Gastroesophageal sphincter (tissue), 3 donors: Measurements from ENCODE around the gene STX10.

Experiments
- EP300 ChIP-seq: sonication (generic); formaldehyde crosslinking; IDR thresholded peaks from one replicate; pipeline ENCODE4 v1.6.1; 2017; ENCODE audit warnings: antibody characterized with exemption, mild to moderate bottlenecking
- POLR2AphosphoS5 ChIP-seq: sonication (generic); formaldehyde crosslinking; IDR thresholded peaks from one replicate; pipeline ENCODE4 v1.6.1; 2017; ENCODE audit warnings: antibody characterized with exemption
- TF ChIP-seq, protein P1 (sequence below), 4 experiments: fragments of 200-600 bp in 2 of 4; fragments of 450-650 bp in 2 of 4; sonication (generic) in 1 of 4; IDR thresholded peaks; one replicate each; pipeline ENCODE4 v1.5.1; 2017 to 2019; ENCODE audit warnings: antibody characterized with exemption in 4 of 4, mild to moderate bottlenecking in 2 of 4, moderate library complexity in 2 of 4

GRCh38 chr19:13122275-13122878 lies 27.8 kb downstream of the STX10 start:
- TF ChIP-seq, protein P1, sequence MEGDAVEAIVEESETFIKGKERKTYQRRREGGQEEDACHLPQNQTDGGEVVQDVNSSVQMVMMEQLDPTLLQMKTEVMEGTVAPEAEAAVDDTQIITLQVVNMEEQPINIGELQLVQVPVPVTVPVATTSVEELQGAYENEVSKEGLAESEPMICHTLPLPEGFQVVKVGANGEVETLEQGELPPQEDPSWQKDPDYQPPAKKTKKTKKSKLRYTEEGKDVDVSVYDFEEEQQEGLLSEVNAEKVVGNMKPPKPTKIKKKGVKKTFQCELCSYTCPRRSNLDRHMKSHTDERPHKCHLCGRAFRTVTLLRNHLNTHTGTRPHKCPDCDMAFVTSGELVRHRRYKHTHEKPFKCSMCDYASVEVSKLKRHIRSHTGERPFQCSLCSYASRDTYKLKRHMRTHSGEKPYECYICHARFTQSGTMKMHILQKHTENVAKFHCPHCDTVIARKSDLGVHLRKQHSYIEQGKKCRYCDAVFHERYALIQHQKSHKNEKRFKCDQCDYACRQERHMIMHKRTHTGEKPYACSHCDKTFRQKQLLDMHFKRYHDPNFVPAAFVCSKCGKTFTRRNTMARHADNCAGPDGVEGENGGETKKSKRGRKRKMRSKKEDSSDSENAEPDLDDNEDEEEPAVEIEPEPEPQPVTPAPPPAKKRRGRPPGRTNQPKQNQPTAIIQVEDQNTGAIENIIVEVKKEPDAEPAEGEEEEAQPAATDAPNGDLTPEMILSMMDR (IDR thresholded peaks at IDR 0.05), result no peak
- TF ChIP-seq POLR2AphosphoS5 (no peak), EP300 (no peak)
